CD14-positive monocyte (primary cell): ENCODE data around the gene LRRC37A. TPM values are rescaled to one million over a fixed set of nuclear protein-coding genes. Genes with fewer than 3 reads are reported as not detected.
"Not testable (repeated sequence)": the region's sequence is repeated elsewhere in the genome, so short reads cannot be mapped to it uniquely, and the experiment has no call there.

ENCODE experiments used
- DNase-seq, 3 donors: peaks; one replicate each; pipeline ENCODE4 v3.0.0-alpha.2; 2011 to 2022
- H2AFZ ChIP-seq: 2 replicates; pipeline ENCODE4 v1.6.0; 2012; ENCODE audit warnings: mild to moderate bottlenecking, low read depth, low read length, inconsistent platforms; ENCODE audit not compliant: insufficient read depth, poor library complexity, severe bottlenecking
- H3K27ac ChIP-seq, 2 donors: 1 replicate in 1 of 2; 2 replicates in 1 of 2; pipeline ENCODE4 v1.5.1; 2012 to 2013; ENCODE audit warnings: low read length in 2 of 2, control low read depth in 1 of 2, inconsistent platforms in 1 of 2, low read depth in 1 of 2, mild to moderate bottlenecking in 1 of 2
- H3K27me3 ChIP-seq, 2 donors: one replicate each; pipeline versions ENCODE4 v1.6.0 to v1.6.1; 2011 to 2013; ENCODE audit warnings: low read length in 2 of 2; ENCODE audit not compliant: control insufficient read depth in 2 of 2, insufficient read depth in 2 of 2
- H3K36me3 ChIP-seq, 2 donors: replicated peaks in 1 of 2; 1 replicate in 1 of 2; 2 replicates in 1 of 2; pipeline versions ENCODE4 v1.5.1 to v1.6.1; 2012 to 2013; ENCODE audit warnings: low read length in 2 of 2, control low read depth in 1 of 2, inconsistent platforms in 1 of 2, mild to moderate bottlenecking in 1 of 2; ENCODE audit not compliant: insufficient read depth in 2 of 2, control insufficient read depth in 1 of 2
- H3K4me1 ChIP-seq, 2 donors: 1 replicate in 1 of 2; 2 replicates in 1 of 2; pipeline versions ENCODE4 v1.5.1 to v1.6.1; 2012 to 2013; ENCODE audit warnings: low read length in 2 of 2, control low read depth in 1 of 2, inconsistent platforms in 1 of 2, mild to moderate bottlenecking in 1 of 2, moderate library complexity in 1 of 2; ENCODE audit not compliant: insufficient read depth in 2 of 2, control insufficient read depth in 1 of 2
- H3K4me2 ChIP-seq: replicated peaks from 2 replicates; pipeline ENCODE3; 2012; ENCODE audit warnings: low read length, moderate library complexity, mild to moderate bottlenecking; ENCODE audit not compliant: poor library complexity, severe bottlenecking; ENCODE audit errors: extremely low read depth
- H3K4me3 ChIP-seq, 3 experiments: fragments of 200-600 bp in 1 of 3; sonication (generic) in 1 of 3; replicated peaks in 1 of 3; 1 replicate in 2 of 3; 2 replicates in 1 of 3; pipeline ENCODE4 v1.5.1; 2011 to 2013; ENCODE audit warnings: low read length in 3 of 3, mild to moderate bottlenecking in 3 of 3, control low read depth in 2 of 3, low read depth in 2 of 3, inconsistent platforms in 1 of 3, moderate library complexity in 1 of 3
- H3K79me2 ChIP-seq: 2 replicates; pipeline ENCODE4 v1.6.0; 2012; ENCODE audit warnings: mild to moderate bottlenecking, control low read depth, inconsistent platforms, low read length, moderate library complexity; ENCODE audit not compliant: insufficient read depth
- H3K9ac ChIP-seq: 2 replicates; pipeline ENCODE4 v1.6.0; 2017; ENCODE audit warnings: low read length, mild to moderate bottlenecking; ENCODE audit not compliant: insufficient read depth, poor library complexity, severe bottlenecking
- H3K9me3 ChIP-seq, 2 donors: replicated peaks in 1 of 2; 1 replicate in 1 of 2; 2 replicates in 1 of 2; pipeline versions ENCODE4 v1.5.1 to v1.6.1; 2012 to 2013; ENCODE audit warnings: low read length in 2 of 2, control low read depth in 1 of 2; ENCODE audit not compliant: control insufficient read depth in 1 of 2, insufficient read depth in 1 of 2
- H4K20me1 ChIP-seq: 2 replicates; pipeline ENCODE4 v1.6.0; 2012; ENCODE audit warnings: mild to moderate bottlenecking, low read length, control low read depth, moderate library complexity; ENCODE audit not compliant: insufficient read depth
- H3K27ac Mint-ChIP-seq, 7 donors: one replicate each; pipeline ENCODE4 v1.8.0; 2020; ENCODE audit warnings: mild to moderate bottlenecking in 7 of 7, mixed read lengths in 7 of 7, moderate library complexity in 6 of 7, inconsistent platforms in 2 of 7
- H3K27me3 Mint-ChIP-seq, 3 donors: one replicate each; pipeline ENCODE4 v1.8.0; 2021 to 2022; ENCODE audit warnings: low read depth in 3 of 3, mild to moderate bottlenecking in 3 of 3, mixed read lengths in 3 of 3, moderate library complexity in 3 of 3, inconsistent platforms in 1 of 3
- H3K36me3 Mint-ChIP-seq, 2 donors: one replicate each; pipeline ENCODE4 v1.8.0; 2020; ENCODE audit warnings: mixed read lengths in 2 of 2, inconsistent platforms in 1 of 2, mild to moderate bottlenecking in 1 of 2
- H3K4me1 Mint-ChIP-seq: one replicate; pipeline ENCODE4 v1.8.0; 2020; ENCODE audit warnings: mild to moderate bottlenecking, mixed read lengths
- H3K4me3 Mint-ChIP-seq, 2 donors: one replicate each; pipeline ENCODE4 v1.8.0; 2020; ENCODE audit warnings: mild to moderate bottlenecking in 2 of 2, mixed read lengths in 2 of 2, moderate library complexity in 1 of 2
- H3K9me3 Mint-ChIP-seq, 7 donors: one replicate each; pipeline ENCODE4 v1.8.0; 2020 to 2022; ENCODE audit warnings: mixed read lengths in 7 of 7, mild to moderate bottlenecking in 6 of 7, moderate library complexity in 6 of 7, inconsistent platforms in 2 of 7
- CTCF ChIP-seq: fragments of 200-600 bp; IDR thresholded peaks from one replicate; pipeline ENCODE4 v1.8.0; 2022; ENCODE audit warnings: antibody characterized with exemption, mild to moderate bottlenecking
- WGBS: methylation state at CpG from one replicate; pipeline ENCODE4 v1.1.5; 2013; ENCODE audit warnings: missing lambda C conversion rate; ENCODE audit not compliant: insufficient coverage; 5-methylcytosine and 5-hydroxymethylcytosine counted together
- intact Hi-C, 2 donors: fragments of 100-400 bp; cut with micrococcal nuclease; formaldehyde crosslinking; loops; one replicate each; pipeline versions ENCODE4 v1.15.0 to v1.15.1; 2023
- polyA plus RNA-seq, 3 donors: library from polyadenylated mRNA; depleted of rRNA in 1 of 3; unstranded in 2 of 3; stranded (reverse) in 1 of 3; fragments of 300-500 nt in 2 of 3; fragments of >200 nt in 1 of 3; fragmentation: Illumina TruSeq in 2 of 3; gene quantifications; 1 replicate in 2 of 3; 2 replicates in 1 of 3; pipeline ENCODE4 v1.2.3, GENCODE V29; 2012 to 2021

The LRRC37A gene
- polyA plus RNA-seq, 3 donors: 0.23 to 2.1 (median 0.38) TPM

DNA sequence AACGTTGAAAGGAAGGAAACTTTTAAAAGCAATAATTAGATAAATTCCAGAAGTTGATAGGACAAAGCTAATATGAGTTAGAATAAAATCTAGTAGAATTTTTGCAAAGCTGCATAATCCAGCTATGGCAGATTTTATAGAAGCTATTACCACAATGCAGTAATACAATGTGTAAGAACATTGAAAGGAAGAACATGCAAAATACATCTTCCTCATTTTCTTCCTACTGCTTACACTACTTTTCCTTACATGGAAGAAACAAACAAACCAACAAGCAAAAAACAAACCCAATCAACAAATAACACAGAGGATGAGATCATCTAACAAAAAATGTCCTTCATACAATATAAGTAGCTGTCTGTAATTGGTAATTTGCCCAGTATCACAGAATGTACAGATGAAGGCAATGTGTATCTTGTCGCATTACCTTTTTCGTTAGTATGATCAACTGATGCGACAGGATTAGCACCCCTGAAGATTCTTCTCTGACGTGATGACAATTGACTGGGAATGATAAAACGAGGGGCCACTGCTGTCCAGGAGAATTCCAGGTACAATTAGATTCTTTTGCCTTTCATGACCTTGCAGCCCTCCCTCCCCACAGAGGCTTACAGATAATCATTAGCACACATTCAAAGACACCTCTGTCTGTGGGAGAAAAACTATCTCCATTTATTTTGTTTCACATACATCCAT is 21.2 kb upstream of the LRRC37A start:
- Histone ChIP-seq H3K36me3 (no peaks in the 10 kb centered on the region), H3K4me1 (no peaks in the 10 kb centered on the region), H3K27ac (no peak overlapping the region), H3K4me2 (no peak overlapping the region), H3K9me3 (no peaks in the 10 kb centered on the region), H4K20me1 (no peaks in the 10 kb centered on the region), H2AFZ (no peak overlapping the region), H3K4me3 (no peak overlapping the region), H3K27me3 (no peaks in the 10 kb centered on the region), H3K9ac (no peak overlapping the region), H3K79me2 (no peaks in the 10 kb centered on the region)
- no peak for DNase-seq
- H3K36me3 Mint-ChIP-seq: no peaks in the 10 kb centered on the region
- no peak overlapping the region for H3K27ac Mint-ChIP-seq
- no peaks in the 10 kb centered on the region for H3K9me3 Mint-ChIP-seq
- intact Hi-C loops: loop anchor here in 1 of 2 donors (10.0 kb wide), 1 partner anchor 699 kb away; no protein-coding TSS in a partner anchor
- peaks cover 2 to 9% (median 7%) of the 10 kb centered on the region in 3 donors for H3K27me3 Mint-ChIP-seq
- WGBS: 94% methylated on average over 4 of the region's 6 CpGs
- no peak for TF ChIP-seq CTCF
- H3K4me3 Mint-ChIP-seq: no peak overlapping the region
- no peaks in the 10 kb centered on the region for H3K4me1 Mint-ChIP-seq

DNA sequence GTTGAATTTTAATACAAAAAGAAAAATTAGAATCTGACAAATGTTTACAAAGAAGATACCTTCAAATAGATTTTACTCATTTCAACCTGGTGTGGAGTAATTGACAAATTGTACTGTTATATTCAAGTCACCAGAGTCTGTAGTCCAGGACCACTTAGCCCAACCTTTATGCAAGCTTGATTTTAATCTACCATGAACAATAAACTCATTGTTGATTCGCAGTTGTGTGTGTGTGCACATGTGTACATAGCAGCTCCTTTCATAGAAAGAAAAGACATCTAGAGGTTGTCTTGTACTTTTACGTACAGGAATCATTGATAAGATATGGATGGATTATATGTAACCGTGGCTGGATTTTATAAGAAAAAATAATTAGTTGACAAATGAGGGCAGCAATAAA is 20.7 kb upstream of the LRRC37A start:
- no peak for TF ChIP-seq CTCF
- intact Hi-C loops: loop anchor here in 1 of 2 donors (10.0 kb wide), 1 partner anchor 699 kb away; no protein-coding TSS in a partner anchor
- H3K4me3 ChIP-seq: no peak overlapping the region
- Mint-ChIP-seq H3K36me3 (no peaks in the 10 kb centered on the region), H3K4me1 (no peaks in the 10 kb centered on the region), H3K4me3 (no peak overlapping the region), H3K9me3 (no peaks in the 10 kb centered on the region), H3K27me3 (peaks cover 2 to 7% (median 7%) of the 10 kb centered on the region in 3 donors), H3K27ac (no peak overlapping the region)
- H3K79me2 ChIP-seq: no peaks in the 10 kb centered on the region
- H3K4me1 ChIP-seq: no peaks in the 10 kb centered on the region
- 100% methylated on average over 1 of the region's 3 CpGs for WGBS
- no peaks in the 10 kb centered on the region for H3K36me3 ChIP-seq
- DNase-seq: no peak
- no peaks in the 10 kb centered on the region for H3K27me3 ChIP-seq
- no peak overlapping the region for H3K4me2 ChIP-seq
- H3K9me3 ChIP-seq: no peaks in the 10 kb centered on the region
- no peaks in the 10 kb centered on the region for H4K20me1 ChIP-seq
- H3K9ac ChIP-seq: no peak overlapping the region
- no peak overlapping the region for H2AFZ ChIP-seq
- no peak overlapping the region for H3K27ac ChIP-seq

DNA sequence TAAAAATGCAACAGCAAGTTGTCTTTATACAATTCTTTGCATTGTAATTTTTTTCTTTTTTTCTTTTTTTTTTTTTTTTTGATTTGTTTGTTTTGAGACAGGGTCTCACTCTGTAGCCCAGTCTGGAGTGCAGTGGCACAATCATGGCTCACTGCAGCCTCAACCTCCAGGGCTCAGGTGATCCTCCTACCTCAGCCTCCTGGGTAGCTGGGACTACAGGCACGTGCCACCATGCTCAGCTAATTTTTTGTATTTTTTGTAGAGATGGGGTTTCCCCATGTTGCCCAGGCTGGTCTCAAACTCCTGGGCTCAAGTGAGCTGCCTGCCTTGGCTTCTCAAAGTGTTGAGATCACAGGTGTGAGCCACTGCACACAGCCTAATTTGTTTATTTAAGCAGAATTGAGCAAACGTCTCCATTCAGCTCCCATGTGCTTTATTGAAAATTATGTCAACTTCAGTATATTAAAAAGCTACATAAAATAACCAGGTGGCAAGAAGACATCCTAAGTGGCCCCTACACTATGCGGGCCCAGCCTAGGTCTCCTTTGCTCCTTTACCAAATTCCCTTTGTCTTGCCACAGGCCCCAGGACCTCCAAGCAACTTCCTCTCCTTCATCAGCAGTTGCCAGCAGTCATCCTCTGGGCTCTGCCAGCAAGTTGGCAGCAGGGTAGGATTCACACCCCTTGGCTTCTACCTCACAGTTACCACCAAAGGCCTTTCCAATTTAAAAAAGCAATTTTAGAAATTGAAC is 18.0 kb upstream of the LRRC37A start:
- not testable (repeated sequence) for H3K27ac Mint-ChIP-seq

More for the DNA sequence above, 18.0 kb upstream of the LRRC37A start:
- not testable (repeated sequence) for H3K79me2 ChIP-seq, H3K9me3 ChIP-seq, H3K27me3 ChIP-seq, H3K4me3 ChIP-seq, H3K9ac ChIP-seq, H3K36me3 ChIP-seq, H3K27me3 Mint-ChIP-seq, DNase-seq, H3K9me3 Mint-ChIP-seq, H3K4me1 Mint-ChIP-seq, H4K20me1 ChIP-seq, H3K4me3 Mint-ChIP-seq, H3K27ac ChIP-seq, H3K36me3 Mint-ChIP-seq, H2AFZ ChIP-seq, H3K4me2 ChIP-seq, H3K4me1 ChIP-seq
- intact Hi-C loops: loop anchor here in 1 of 2 donors (10.0 kb wide), 1 partner anchor 702 kb away; no protein-coding TSS in a partner anchor
- 100% methylated on average over 1 of the region's 3 CpGs for WGBS
